SK-MEL-5 (cell line): Measurements from ENCODE around the gene RASD1. TPM values are rescaled to one million over a fixed set of nuclear protein-coding genes. Genes with fewer than 3 reads are reported as not detected.

Experiments
- small RNA-seq, 2 experiments: library from RNA; depleted of rRNA; stranded (forward); fragments of <200 nt; gene quantifications; one replicate each; pipeline ENCODE3, GENCODE V24; 2014
- total RNA-seq: library from RNA; depleted of rRNA; stranded (reverse); fragments of >200 nt; shearing (Covaris generic); gene quantifications from 2 replicates; pipeline ENCODE4 v1.2.3, GENCODE V29; 2014; rRNA removed

RASD1 gene
- total RNA-seq, 1 experiment from 2014 or later = 73.8 TPM

Small RNAs within 50 kb of the gene (small RNA-seq; reads per million reads assigned to genes)
- 0 reads per million in 2 experiments for gene RF00019

Other genes starting within 250 kb of the RASD1 start
- 116 and 121 TPM in 2 replicates for gene COPS3, start 215.1 kb downstream of the RASD1 start, total RNA-seq
- gene NT5M, start 193.0 kb downstream of the RASD1 start, total RNA-seq = 11.0 and 15.7 TPM in 2 replicates
- gene MED9, start 19.4 kb downstream of the RASD1 start, total RNA-seq = 73.7 and 85.1 TPM in 2 replicates
- gene PEMT, start 95.3 kb upstream of the RASD1 start, total RNA-seq = 98.3 and 100 TPM in 2 replicates
- 9.4 and 15.9 TPM in 2 replicates for gene RAI1, start 185.1 kb upstream of the RASD1 start, total RNA-seq